MCF 10A (cell line): ENCODE data around the gene PARD3B. TPM values are rescaled to one million over a fixed set of nuclear protein-coding genes. Genes with fewer than 3 reads are reported as not detected.

Experiments
- BruUV-seq: library from RNA; stranded (reverse); fragments of 400-500 nt; replicated peaks from 2 replicates; lab custom pipeline; 2021; lab: Mats Ljungman, UMichigan
- CTCF ChIA-PET: fragments of 300-600 bp; sonication (Branson Sonifier 250); formaldehyde crosslinking; extraction: SDS; loops from one replicate; lab custom pipeline; 2021; ENCODE audit warnings: antibody characterized with exemption, inconsistent platforms; lab: Yijun Ruan, JAX
- POLR2A ChIA-PET: fragments of 300-600, 350-650 bp; sonication (Branson Sonifier 250); formaldehyde crosslinking; extraction: SDS; loops from one replicate; lab custom pipeline; 2020; ENCODE audit warnings: antibody characterized with exemption, inconsistent platforms; lab: Yijun Ruan, JAX
- DNase-seq: peaks from one replicate; pipeline ENCODE4 v3.0.0-alpha.2; 2018; ENCODE audit not compliant: unreplicated experiment
- H3K27ac Mint-ChIP-seq: one replicate; pipeline ENCODE4 v1.8.0; 2022; ENCODE audit warnings: mild to moderate bottlenecking, low read depth, mixed read lengths; ENCODE audit not compliant: unreplicated experiment
- H3K27me3 Mint-ChIP-seq: one replicate; pipeline ENCODE4 v1.8.0; 2022; ENCODE audit warnings: mixed read lengths; ENCODE audit not compliant: insufficient read depth, unreplicated experiment
- H3K36me3 Mint-ChIP-seq: one replicate; pipeline ENCODE4 v1.8.0; 2022; ENCODE audit warnings: mild to moderate bottlenecking, moderate library complexity, mixed read lengths; ENCODE audit not compliant: insufficient read depth, unreplicated experiment
- H3K4me1 Mint-ChIP-seq: one replicate; pipeline ENCODE4 v1.8.0; 2022; ENCODE audit warnings: mixed read lengths; ENCODE audit not compliant: insufficient read depth, unreplicated experiment
- H3K4me3 Mint-ChIP-seq: one replicate; pipeline ENCODE4 v1.8.0; 2022; ENCODE audit warnings: mild to moderate bottlenecking, moderate library complexity, mixed read lengths; ENCODE audit not compliant: unreplicated experiment
- H3K9me3 Mint-ChIP-seq: one replicate; pipeline ENCODE4 v1.8.0; 2022; ENCODE audit warnings: mixed read lengths; ENCODE audit not compliant: unreplicated experiment
- intact Hi-C: fragments of 100-400 bp; cut with micrococcal nuclease; formaldehyde crosslinking; loops from 2 replicates; pipeline ENCODE4 v1.14.1; 2022
- total RNA-seq: library from RNA; stranded (reverse); gene quantifications from 2 replicates; pipeline ENCODE4 v1.2.3, GENCODE V29; 2022
- TF ChIP-seq, protein P1 (sequence below): fragments of 200-600 bp; IDR thresholded peaks from one replicate; pipeline ENCODE4 v1.8.0; 2022; ENCODE audit warnings: antibody characterized with exemption, mild to moderate bottlenecking; ENCODE audit not compliant: unreplicated experiment

PARD3B gene
- total RNA-seq, 1 experiment from 2014 or later, result 11.6 TPM

DNA sequence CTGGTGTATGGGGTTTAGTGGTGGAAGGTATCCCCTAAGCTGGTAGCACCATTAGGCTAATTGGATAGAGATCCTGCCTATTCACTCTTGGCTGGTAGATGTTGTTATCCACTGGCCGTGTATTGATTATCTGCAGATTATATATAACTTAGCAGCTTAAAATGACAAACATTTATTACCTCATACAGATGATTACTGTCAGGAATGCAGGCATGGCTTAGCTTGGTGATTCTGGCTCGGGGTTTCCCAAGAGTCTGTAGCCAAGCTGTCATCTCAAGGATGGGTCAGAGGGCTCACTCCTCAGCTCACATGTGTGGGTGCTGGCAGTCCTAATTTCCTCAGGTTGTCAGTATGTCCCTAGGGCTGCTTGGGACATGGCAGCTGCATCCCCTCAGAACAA, 465.8 kb downstream of the PARD3B start:
- no peaks in the 10 kb centered on the region for H3K27me3 Mint-ChIP-seq
- H3K9me3 Mint-ChIP-seq, result peaks cover 11% of the 10 kb centered on the region
- CTCF ChIA-PET, result interaction anchor here (0.6 to 1.3 kb wide), 5 partner anchors 70 to 937 kb away, joined by 3 to 4 read pairs (median 3); no protein-coding TSS in a partner anchor
- BruUV-seq, result no TSS peak
- H3K4me3 Mint-ChIP-seq, result no peak overlapping the region
- H3K27ac Mint-ChIP-seq, result no peak overlapping the region
- H3K36me3 Mint-ChIP-seq, result no peaks in the 10 kb centered on the region
- no peak for DNase-seq
- POLR2A ChIA-PET, result interaction anchor here (0.7 kb wide), 1 partner anchor 407 kb away, joined by 3 read pairs; no protein-coding TSS in a partner anchor
- TF ChIP-seq, protein P1, sequence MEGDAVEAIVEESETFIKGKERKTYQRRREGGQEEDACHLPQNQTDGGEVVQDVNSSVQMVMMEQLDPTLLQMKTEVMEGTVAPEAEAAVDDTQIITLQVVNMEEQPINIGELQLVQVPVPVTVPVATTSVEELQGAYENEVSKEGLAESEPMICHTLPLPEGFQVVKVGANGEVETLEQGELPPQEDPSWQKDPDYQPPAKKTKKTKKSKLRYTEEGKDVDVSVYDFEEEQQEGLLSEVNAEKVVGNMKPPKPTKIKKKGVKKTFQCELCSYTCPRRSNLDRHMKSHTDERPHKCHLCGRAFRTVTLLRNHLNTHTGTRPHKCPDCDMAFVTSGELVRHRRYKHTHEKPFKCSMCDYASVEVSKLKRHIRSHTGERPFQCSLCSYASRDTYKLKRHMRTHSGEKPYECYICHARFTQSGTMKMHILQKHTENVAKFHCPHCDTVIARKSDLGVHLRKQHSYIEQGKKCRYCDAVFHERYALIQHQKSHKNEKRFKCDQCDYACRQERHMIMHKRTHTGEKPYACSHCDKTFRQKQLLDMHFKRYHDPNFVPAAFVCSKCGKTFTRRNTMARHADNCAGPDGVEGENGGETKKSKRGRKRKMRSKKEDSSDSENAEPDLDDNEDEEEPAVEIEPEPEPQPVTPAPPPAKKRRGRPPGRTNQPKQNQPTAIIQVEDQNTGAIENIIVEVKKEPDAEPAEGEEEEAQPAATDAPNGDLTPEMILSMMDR, result no peak
- intact Hi-C loops, result no loop called here
- H3K4me1 Mint-ChIP-seq, result no peaks in the 10 kb centered on the region

DNA sequence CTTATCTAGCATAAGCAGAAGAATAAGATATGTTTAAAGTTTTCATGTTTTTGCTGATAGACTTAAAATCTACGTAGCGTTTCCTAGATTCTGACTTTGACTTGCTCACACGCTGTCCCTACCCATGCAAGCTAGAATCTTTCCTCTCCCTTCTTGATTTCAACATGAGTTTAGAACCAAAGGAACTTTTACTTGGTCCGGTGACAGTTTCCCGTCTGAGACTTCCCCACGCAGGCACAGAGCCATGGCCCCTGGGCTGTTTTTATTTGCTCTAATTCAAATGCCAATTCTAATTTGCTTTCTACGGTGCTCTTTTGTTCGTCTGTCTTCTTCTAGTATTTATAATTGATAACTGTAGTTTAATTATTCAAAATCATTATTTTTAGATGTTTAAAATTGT, 467.7 kb downstream of the PARD3B start:
- no peaks in the 10 kb centered on the region for H3K27me3 Mint-ChIP-seq
- H3K4me3 Mint-ChIP-seq, result no peak overlapping the region
- intact Hi-C loops, result no loop called here
- no peaks in the 10 kb centered on the region for H3K9me3 Mint-ChIP-seq
- H3K27ac Mint-ChIP-seq, result no peak overlapping the region
- ChIA-PET CTCF (no interaction called here), POLR2A (no interaction called here)
- no peak for DNase-seq
- TF ChIP-seq, protein P1, result no peak
- H3K36me3 Mint-ChIP-seq, result no peaks in the 10 kb centered on the region
- no peaks in the 10 kb centered on the region for H3K4me1 Mint-ChIP-seq
- no TSS peak for BruUV-seq

DNA sequence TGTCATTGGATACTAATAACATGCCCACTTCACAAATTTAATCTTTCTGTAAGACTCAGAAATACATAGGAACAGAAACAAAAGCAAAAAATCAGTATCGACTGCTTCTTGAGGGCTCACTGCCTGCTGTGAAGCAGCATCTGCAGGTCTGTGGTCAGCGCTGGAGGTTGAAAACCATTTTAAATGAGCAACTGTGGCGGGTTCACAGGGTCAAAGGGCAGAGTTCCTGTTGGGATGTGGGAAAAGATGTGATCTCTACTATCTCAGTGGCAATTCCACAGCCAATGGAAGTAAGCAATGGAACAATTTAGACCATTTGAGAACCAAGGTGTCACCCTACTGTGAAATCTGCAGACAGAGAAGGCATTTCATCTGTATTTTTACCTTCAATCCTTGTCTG, 468.3 kb downstream of the PARD3B start:
- intact Hi-C loops, result no loop called here
- no peak overlapping the region for H3K4me3 Mint-ChIP-seq
- no peaks in the 10 kb centered on the region for H3K4me1 Mint-ChIP-seq
- H3K27me3 Mint-ChIP-seq, result no peaks in the 10 kb centered on the region
- H3K36me3 Mint-ChIP-seq, result no peaks in the 10 kb centered on the region
- BruUV-seq, result no TSS peak
- ChIA-PET POLR2A (no interaction called here), CTCF (no interaction called here)
- TF ChIP-seq, protein P1, result no peak
- H3K27ac Mint-ChIP-seq, result no peak overlapping the region
- no peak for DNase-seq
- no peaks in the 10 kb centered on the region for H3K9me3 Mint-ChIP-seq

DNA sequence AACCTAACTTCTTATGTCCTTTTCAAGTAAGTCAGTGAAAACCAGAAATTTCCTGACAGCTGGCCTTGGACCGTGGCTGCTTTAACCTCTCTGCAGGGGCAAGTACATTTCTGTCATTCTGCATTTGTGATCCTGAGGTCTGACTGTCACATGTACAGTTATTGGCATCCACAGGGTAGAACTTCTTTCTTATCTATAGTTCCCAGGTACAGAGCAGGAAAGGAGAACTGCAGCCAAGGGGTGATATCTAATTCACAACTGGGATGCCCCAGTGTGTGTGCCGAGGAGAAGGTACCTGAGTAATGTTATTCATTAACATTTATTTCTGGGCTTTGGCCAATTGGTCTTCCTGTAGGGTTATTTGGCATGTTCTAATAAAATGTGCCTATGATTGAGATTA, 468.9 kb downstream of the PARD3B start:
- no peaks in the 10 kb centered on the region for H3K4me1 Mint-ChIP-seq
- no TSS peak for BruUV-seq
- ChIA-PET POLR2A (no interaction called here), CTCF (no interaction called here)
- no peak for DNase-seq
- H3K36me3 Mint-ChIP-seq, result no peaks in the 10 kb centered on the region
- H3K4me3 Mint-ChIP-seq, result no peak overlapping the region
- H3K27me3 Mint-ChIP-seq, result no peaks in the 10 kb centered on the region
- TF ChIP-seq, protein P1, result no peak
- no peaks in the 10 kb centered on the region for H3K9me3 Mint-ChIP-seq
- H3K27ac Mint-ChIP-seq, result no peak overlapping the region
- intact Hi-C loops, result no loop called here
